HG03196 (cell line): Measurements from ENCODE around the gene RASA1.

ENCODE experiments used
- ATAC-seq: cut with Tn5 transposase; IDR thresholded peaks from one replicate; pipeline ENCODE4 v1.9.1; 2021; ENCODE audit not compliant: unreplicated experiment

Gene RASA1

DNA sequence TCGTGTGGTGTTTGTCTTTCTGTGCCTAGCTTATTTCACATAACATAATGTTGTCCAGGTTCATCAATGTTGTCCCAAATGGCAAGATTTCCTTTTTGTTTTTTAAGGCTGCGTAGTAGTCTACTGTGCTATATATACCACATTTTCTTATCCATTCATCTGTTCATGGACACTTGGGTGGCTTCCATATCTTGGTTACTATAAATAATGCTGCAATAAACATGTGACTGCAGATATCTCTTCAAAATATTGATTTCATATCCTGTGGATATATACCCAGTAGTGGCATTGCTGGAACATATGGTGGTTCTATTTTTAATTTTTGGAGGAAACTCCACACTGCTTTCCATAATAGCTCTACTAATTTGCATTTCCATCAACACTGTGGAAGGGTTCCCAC is 170.5 kb downstream of the RASA1 start:
- ATAC-seq: no peak
